GM18519 (cell line): ENCODE results near the gene CD109.
"Not testable (repeated sequence)": the region's sequence is repeated elsewhere in the genome, so short reads cannot be mapped to it uniquely, and the experiment has no call there.

Source experiments
- ATAC-seq: cut with Tn5 transposase; IDR thresholded peaks from one replicate; pipeline ENCODE4 v1.9.1; 2021; ENCODE audit warnings: mild to moderate bottlenecking, moderate library complexity; ENCODE audit not compliant: unreplicated experiment, low FRiP score

The CD109 gene

DNA sequence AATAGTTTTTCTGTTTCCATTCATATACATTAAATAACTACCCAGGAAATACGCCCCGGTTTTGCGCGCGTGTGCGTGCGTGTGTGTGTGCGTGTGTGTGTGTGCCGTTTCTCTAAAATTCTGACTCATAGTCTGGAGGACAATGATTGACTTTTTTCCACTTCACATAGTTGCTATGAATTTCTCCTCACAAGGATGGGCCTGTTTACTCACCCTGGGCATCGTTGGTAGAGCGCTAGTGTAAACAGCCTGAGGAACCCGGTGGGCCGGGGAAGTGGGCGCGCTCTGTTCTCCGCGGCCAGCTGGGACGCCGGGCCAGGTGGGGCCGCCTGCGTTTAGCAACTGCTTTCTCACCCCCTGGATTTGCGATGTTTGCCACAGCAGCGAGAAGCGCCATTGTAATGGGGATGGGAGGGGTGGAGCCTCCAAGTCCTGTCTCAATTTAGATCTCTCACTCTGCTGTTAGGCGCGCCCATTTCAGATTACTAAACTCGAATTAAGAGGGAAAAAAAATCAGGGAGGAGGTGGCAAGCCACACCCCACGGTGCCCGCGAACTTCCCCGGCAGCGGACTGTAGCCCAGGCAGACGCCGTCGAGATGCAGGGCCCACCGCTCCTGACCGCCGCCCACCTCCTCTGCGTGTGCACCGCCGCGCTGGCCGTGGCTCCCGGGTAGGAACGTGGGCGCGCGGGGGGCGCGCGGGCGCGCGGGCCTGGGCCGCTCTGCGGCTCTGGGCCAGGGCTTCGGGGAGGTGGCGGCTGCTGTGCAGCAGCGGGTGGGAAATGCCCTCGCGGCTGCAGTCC lies at the start of gene CD109:
Gene CD109 (plus strand): TSS at position 585 of the 803 bp plus-strand sequence. CDS start 13 bp downstream, at position 598.
- ATAC-seq = peak; percentile 37

DNA sequence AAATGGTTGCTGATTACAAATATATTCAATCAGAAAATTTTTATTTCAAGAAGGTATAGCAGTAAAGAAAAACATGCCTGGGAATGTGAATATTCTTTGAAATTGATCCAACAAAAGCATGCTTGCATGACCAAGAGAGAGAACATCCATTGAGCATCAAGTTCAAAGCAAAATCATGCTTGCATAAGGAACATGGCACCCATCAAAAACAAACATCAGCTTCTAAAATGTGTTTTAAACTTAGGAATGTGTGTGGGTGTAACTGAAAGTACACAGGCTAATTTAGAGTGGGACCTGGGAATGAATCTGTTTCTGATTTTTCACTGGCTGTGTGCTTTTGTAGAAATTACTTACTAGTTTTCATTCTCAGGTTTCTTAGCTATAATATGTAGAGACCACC lies 47.8 kb upstream of the CD109 start:
- ATAC-seq = no peak

DNA sequence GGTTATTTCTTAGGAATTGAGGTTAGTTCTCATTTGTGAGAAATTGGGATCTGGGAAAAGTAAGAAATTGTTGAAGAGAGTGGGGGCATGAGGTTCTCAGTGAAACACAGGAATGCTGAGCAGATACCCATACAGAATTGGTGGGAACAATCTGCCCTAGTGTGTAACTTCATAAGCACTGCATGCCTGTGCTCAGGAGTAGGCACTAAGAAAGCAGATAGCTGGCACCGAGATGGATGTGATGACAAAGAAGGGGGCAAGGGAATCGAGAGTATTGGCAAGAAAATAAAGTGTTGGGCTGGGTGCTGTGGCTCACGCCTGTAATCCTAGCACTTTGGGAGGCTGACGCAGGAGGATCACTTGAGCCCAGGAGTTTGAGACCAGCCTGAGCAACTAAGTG lies 46.2 kb upstream of the CD109 start:
- ATAC-seq = no peak

DNA sequence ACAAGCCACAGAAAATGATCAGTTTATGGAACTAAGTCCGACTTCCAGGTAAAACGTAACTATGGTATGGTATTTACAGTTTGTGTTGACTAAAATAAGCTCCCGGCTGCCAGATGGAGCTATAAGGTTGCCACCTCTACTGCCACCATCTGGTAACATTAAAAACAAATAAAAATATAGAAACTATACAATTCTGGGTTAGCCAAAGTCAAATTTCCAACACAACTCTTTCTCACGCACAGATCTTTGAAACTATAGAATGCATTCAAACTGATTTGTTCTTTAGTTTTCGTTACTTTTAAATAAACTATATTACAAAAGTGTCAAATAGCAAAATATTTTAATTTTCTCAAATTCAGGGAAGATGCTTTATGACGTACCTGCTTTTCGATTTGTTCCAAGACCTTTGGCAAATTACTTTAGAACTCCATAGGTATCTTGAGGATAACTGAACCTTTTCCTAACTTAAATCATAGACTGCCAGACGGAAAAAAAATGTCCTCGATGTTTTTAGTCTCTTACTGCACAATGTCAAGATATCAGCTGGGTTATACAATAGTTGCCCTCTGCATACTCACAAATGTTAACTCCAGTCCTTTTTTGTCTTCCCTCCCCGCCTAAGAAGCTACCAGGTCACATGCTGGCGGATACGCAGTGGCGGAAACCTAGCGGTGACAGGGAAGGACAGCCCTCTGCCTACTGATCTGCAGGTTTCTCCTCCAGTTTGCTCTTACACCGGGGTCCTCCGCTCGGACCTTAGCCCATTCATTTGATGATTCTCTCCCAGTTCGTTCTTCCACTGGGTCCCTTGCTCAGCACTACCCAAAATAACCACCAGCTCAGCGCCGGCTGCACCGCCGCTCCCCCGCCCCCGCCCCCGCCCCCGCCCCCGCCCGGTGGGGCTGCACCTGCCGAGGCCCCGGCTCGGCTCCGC lies 43.1 kb upstream of the CD109 start:
- ATAC-seq = peak; percentile 33

DNA sequence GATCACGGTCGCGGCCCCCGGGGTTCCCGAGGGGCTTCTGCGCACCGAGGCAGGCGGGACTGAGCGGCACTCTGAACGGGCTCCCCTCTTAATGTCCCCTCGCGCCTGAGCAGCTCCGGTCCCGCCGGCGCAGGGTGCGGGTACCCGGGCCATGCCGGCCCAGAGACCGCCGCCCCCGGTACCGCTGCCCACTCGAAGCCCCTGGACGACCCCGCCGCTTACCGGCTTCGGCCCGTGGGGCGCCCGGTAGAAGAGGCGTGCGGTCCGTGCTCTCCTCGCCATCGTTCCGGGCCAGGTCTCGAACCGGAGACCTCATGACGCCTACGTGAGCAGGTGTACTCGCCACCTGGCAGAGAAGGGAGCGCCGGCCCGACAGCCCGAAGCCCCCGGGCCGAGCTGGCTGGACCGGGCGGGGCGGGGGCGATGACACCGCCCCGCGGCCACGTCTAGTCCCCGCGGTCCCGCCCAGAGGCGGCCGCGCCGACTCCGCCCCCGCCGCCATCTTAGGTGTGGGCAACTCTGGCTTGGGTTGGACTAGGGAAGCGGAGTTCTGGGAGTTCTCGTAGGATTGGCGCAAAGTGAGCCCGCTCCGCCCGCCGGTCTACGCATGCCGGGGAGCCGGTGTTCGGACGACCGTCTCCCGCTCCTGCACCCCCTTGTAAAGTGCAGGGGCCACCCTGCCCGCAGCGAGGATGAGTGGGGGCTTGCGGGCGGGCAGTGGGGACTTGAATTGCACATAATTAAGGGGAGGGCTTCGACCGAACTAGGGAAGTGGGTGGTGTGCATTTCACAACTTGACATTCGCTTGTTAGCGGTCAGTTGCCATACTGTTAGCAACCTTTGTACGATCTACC lies 42.2 kb upstream of the CD109 start, which contains the start of gene SLC17A5:
Gene SLC17A5 (minus strand): TSS at position 422 of the 854 bp plus-strand sequence. CDS start 106 bp downstream, at position 316.
- ATAC-seq = peak; percentile 74

DNA sequence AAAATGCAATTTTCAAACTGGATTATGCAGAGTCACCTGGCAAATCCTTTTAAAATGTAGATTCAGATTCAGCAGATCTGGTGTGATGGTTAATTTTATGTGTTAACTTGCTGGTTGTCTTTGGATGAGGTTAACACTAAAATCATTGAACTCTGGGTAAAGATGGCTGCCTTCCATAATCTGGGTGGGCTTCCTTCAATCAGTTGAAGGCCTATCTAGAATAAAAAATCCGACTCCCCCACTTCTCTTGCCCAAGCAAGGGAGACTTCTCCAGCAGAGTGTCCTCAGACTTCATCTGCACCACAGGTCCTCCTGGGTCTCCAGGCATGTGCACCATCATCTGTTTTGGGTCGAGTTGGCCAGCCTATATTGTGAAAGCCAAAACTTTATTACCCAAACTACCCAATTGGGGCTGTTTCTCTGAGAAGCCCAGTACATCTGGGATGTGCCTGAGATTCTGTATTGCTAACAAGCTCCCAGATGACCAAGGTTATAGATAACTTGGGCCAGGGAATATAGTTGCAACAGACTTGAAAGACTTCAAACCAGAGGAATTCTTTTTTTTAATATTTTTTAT lies 40.6 kb upstream of the CD109 start:
- no peak for ATAC-seq

DNA sequence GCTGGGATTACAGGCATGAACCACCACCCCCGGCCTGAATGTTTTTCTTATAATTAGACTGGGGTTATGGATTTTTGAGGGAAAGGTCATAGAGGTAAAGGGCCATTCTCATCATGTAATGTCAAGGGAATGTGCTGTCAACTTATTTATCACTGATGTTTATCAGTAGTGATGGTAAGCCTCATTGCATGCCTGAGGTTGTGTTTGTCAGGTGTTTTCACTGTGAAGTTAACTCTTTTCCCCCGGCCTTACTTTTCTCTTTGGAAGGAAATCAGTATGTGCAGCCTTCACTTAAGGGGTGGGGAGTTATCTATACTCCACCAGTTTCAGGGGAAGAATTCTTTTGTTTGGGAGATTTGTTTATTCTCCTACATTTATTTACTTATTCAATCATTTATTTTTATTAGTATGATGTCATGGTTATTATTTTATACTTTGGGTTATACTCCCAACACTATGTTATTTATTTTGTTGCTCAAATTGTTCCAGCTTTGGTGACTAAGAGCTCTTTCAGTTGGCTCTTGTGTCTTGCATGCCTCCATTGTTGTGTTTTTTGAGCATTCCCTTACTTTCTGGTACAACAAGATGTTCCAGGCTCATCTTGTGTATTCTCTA lies 39.4 kb upstream of the CD109 start:
- no peak for ATAC-seq

DNA sequence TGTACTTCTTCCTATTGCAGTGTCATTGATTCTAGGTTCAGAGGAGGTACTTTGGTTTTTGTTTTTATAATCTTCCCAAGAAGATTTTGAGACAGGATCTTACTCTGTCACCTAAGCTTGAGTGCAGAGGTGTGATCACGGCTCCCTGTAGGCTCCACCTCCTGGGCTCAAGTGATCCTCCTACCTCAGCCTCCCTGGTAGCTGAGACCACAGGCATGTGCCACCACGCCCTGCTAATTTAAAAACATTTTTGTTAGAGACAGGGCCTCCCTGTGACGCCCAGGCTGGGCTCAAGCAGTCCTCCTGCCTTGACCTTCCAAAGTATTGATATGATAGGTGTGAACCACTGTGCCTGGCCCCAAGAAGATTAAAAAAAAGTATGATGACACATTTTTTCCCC lies 38.8 kb upstream of the CD109 start:
- no peak for ATAC-seq

DNA sequence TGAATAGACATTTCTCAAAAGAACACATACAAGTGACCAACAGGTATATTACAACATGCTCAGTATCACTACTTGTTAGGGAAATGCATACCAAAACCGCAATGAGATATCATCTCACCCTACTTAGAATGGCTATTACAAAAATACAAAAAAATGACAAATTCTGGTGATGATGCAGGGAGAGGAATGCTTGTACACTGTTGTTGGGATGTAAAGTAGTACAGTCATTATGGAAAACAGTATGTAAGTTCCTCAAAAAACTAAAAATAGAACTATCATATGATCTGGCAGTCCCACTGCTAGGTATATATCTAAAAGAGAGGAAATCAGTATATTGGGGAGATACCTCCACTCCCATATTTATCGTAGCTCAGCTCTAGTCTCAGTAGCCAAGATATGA lies 31.3 kb upstream of the CD109 start:
- no peak for ATAC-seq

DNA sequence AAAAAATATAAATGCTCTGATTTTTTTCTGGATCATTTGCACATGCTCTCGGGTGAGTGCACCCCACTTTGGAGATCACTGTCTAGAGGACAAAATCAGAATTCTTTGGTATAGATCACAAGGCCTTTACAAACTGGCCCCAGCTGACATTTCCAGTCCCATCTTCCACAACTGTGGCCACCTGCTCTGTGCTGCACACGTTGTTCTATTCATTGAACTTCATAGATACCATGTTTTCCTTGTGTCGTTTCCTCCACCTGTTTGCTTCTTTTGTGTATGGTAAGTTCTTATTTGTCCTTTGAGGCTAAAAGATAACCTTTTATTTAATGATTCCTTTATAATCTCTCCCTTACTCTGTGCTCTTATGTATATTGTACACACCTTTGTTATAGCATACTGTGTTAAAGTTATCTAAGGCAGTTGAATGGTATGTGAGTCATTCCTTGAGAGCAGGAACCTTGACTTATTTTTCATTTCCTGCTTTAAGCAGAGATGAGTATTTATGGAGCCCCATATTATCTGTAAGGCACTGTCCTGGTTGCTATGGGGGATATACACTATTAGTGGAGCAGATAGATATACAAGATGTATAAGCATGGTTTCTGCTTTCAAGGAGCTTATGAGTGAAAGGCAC lies 30.2 kb upstream of the CD109 start:
- ATAC-seq = peak; percentile 93

DNA sequence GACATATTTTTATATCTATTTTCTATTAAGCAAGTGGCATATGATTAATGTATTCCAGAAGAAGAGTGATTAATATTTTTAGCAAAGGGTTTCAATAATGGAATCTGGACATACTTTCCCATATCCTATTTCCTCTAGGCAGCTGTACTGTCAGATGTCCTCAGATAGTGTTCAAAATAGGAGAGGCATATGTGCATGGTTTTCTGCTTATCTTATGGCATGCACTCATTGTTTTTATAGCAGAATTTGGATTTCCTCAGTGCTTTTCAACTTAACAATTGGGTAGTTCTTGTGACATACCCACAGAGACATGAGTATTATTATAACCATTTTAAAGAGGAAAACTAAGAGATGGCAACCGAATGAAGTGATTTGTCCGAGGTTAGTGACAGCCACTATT lies 29.6 kb upstream of the CD109 start:
- ATAC-seq = no peak

DNA sequence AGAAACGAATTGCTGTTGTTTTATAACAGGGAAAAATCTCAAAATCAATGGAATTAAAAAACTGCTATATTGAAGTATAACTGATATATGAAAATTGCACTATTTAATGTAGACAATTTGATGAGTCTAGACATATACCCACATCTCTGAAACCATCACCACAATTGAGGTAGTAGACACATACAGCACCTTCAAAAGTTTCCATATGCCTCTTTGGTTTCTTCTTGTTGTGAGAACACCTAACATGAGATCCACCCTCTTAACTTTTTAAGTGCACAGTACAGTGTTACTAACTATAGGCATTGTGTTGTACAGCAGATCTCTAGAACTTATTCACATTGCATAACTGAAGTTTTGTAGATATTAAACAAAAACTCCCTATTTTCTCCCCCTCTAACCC lies 28.2 kb upstream of the CD109 start:
- ATAC-seq = peak; percentile 46

DNA sequence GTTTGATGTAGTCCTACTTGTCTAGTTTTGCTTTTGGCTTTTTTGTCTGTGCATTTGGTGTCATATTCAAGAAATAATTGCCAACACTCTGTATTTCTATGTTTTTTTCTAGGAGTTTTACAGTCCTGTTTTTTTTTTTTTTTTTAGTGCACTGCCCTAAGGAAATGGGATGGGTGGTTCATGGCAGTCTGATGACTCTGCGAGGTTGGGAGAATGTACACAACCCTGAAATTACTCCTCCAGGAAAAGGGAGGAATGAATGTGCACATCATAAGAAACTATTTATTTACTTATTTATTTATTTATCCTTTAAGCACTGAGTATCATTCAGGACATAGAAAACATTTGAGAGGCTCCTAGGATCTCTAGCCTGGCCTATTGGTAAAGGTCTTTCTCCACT lies 27.0 kb upstream of the CD109 start:
- ATAC-seq = no peak

DNA sequence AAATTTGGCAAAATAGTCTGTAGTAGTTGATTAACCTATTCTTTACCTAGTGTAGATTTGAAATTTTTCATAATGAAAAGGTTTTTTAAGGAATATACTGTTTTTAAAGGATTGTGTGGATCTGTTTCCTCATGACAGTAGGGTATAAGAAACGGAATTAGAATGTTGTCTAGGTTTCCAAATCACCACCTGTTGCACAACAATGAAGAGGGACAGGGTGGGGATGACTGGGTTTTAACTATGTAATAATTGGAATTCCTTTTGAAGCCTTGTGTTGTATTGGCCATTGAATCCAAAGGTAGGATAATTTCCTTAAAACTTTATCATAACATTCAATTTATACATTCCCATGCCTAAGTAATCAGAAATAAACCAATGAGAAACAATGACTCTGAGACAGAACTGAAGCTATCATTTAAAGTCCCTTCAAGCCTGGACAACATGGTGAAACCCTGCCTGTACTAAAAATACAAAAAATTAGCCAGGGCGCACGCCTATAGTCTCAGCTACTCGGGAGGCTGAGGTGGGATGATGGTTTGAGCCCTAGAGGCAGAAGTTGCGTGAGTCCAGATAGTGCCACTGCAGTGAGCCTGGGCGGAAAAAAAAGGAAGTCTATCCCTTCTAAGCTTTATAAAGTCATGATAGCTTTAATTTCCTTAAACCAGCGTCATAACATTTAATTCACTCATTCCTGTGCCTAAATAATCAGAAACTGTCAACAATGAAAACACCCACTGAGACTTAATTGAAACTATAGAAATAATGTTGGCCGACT lies 23.9 kb upstream of the CD109 start:
- ATAC-seq = no peak

DNA sequence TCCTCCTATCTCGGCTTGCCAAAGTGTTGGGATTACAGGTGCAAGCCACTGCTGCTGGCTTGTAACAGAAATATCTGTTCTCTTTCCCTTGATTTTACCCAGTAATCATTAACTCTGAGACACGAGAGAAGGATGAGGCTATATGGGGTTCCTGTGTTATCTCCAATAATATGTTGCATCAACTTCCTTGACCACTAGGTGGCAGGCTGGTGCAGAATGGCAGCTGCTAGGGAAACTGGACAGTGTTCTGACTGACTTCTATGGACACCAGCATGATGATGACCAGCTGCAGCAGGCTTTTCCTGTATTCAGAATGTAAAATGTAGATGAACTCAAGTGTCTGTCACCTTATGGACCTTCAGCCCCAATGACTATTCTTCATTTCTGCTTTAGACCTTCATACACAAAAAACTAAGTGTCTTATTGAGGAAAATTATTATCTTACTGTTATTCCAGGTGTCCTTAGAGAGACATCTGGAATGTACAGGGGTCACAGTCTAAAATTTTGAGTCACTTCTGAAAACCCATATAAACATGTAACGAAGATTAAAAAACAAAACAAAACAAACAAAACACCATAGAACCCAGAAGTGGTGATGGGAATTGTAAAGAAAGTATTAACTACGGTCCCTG lies 20.4 kb upstream of the CD109 start:
- peak; percentile 90 for ATAC-seq

DNA sequence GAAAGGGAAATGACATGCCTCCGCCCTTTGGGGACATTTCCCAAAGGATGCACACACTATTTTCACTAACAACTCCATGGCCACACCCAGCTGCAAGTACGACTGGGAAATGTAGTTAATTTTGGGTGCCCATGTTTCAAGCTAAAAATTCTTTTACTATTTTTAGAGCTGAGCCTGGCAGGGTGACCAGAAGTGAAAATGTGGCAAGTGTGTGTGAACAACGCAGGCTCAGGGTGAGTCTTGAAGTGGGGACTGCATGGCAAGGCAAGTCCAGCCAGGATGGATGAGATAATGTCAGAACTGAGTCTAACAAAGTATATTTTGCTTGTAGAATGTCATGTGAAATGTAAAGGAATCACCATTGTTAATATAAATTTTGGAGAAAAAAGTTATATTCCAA lies 17.0 kb upstream of the CD109 start:
- no peak for ATAC-seq

DNA sequence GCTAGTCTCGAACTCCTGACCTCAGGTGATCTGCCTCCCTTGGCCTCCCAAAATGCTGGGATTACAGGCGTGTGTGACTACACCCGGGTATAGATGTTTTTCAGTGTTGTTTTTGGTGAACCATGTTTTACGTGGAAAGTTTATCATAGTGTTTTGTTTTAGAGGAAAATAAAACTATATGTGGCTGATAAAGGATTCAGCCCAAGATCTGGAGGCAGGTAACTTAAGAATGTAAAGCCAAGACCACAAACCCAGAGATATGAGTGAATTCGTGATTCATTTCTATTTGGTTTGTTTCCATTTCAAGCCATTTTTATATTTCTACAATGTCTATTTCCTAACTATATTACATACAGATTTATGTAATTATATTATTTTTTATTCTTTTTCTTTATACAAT lies 16.2 kb upstream of the CD109 start:
- ATAC-seq = not testable (repeated sequence)

DNA sequence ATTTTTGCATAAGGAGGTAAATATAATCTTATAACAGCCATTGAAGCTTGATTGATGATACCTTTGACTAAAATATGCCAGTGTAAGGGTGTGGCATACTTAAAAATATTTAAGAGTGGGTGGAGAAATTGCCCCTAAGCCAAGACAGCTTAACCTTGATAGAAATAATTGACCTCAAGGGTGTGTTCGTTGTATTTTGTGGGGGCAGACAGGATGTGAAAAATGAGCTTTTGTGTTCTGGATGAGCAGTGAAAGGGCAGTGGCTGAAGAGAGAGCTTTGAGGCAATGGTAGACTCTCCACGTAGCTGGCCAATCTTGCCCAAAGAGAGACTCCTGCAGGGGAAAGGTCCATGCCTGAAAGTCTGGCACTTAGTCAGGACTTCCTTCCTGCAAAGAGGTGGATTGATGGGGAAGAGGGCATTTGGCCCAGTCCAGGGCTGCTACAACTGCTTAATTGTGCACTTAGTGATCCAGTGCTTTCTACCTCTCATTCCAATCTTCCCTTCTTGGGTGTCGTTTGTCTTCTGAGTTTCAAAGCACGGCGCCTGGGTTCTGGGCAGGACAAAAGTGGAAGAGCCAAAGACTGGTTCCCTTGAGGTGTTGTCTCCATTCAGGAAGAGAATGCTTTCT lies 15.6 kb upstream of the CD109 start:
- ATAC-seq = no peak
